K562 (cell line): ENCODE measurements around the gene C16orf74. TPM values are rescaled to one million over a fixed set of nuclear protein-coding genes. Genes with fewer than 3 reads are reported as not detected.

Source experiments
- ADNP ChIP-seq: fragments of 200-800 bp; sonication (Bioruptor generic); IDR thresholded peaks from 2 replicates; pipeline ENCODE4 v1.6.1; 2016; ENCODE audit warnings: missing genetic modification characterization, missing compliant biosample characterization
- CHD1 ChIP-seq: fragments of 200-600 bp; sonication (generic); IDR thresholded peaks from one replicate; pipeline ENCODE4 v1.6.1; 2012; ENCODE audit warnings: mild to moderate bottlenecking, moderate library complexity, low read length, inconsistent platforms
- GABPB1 ChIP-seq: sonication (generic); formaldehyde crosslinking; IDR thresholded peaks from 2 replicates; pipeline ENCODE4 v1.8.0; 2022; ENCODE audit warnings: mild to moderate bottlenecking, missing genetic modification reagents
- JUN ChIP-seq, 2 experiments: sonication (generic) in 1 of 2; formaldehyde crosslinking in 1 of 2; IDR thresholded peaks; 2 replicates each; pipeline versions ENCODE4 v1.6.1 to v1.8.0; 2012 to 2022; ENCODE audit warnings: borderline replicate concordance in 2 of 2, mild to moderate bottlenecking in 2 of 2, improper control_type of control experiment in 1 of 2, low read depth in 1 of 2, low read length in 1 of 2, missing genetic modification reagents in 1 of 2
- MEF2A ChIP-seq: IDR thresholded peaks from 2 replicates; pipeline ENCODE4 v1.6.1; 2011; ENCODE audit warnings: low read depth, mild to moderate bottlenecking, low read length, moderate library complexity; ENCODE audit not compliant: control insufficient read depth
- PCBP1 ChIP-seq: fragments of 200-400 bp; formaldehyde crosslinking; IDR thresholded peaks from 2 replicates; pipeline ENCODE4 v1.6.1; 2018; ENCODE audit warnings: mild to moderate bottlenecking, low read depth, low read length; ENCODE audit not compliant: poor library complexity, severe bottlenecking
- SIN3B ChIP-seq: fragments of 450-650 bp; IDR thresholded peaks from 2 replicates; pipeline ENCODE4 v1.6.1; 2017; ENCODE audit warnings: low read depth, mild to moderate bottlenecking, moderate library complexity
- ZFX ChIP-seq: sonication (generic); formaldehyde crosslinking; IDR thresholded peaks from 2 replicates; pipeline ENCODE4 v1.8.0; 2022; ENCODE audit warnings: mild to moderate bottlenecking, missing genetic modification reagents, moderate library complexity
- polyA plus RNA-seq, 8 experiments: library from polyadenylated mRNA; depleted of rRNA in 4 of 8; stranded (reverse) in 5 of 8; unstranded in 3 of 8; fragments of >200 nt; fragmentation: Nextera tagmentation in 2 of 8; fragmentation: Illumina TruSeq in 1 of 8; extraction: Ambion mirVana in 2 of 8; extraction: Trizol in 1 of 8; gene quantifications; 2 replicates each; pipeline versions ENCODE4 v1.2.1 to v1.2.3, GENCODE V29; 2011 to 2014; ENCODE audit warnings: inconsistent platforms in 1 of 8, missing spikeins in 1 of 8
- total RNA-seq, 7 experiments: library from RNA; depleted of rRNA in 6 of 7; stranded (reverse); fragments of >200 nt in 6 of 7; fragmentation: Illumina TruSeq in 2 of 7; extraction: Trizol in 2 of 7; gene quantifications; 2 replicates each; pipeline versions ENCODE4 v1.2.1 to v1.2.3, GENCODE V29; 2011 to 2021; ENCODE audit warnings: low replicate concordance in 1 of 7
- TF ChIP-seq, protein P1 (sequence below): fragments of 250-450 bp; sonication (Bioruptor Pico); IDR thresholded peaks from 2 replicates; pipeline ENCODE4 v1.4.0; 2020; ENCODE audit warnings: mild to moderate bottlenecking, moderate library complexity, borderline replicate concordance
- TF ChIP-seq, protein P2 (sequence below): sonication (generic); formaldehyde crosslinking; IDR thresholded peaks from 2 replicates; pipeline ENCODE4 v1.8.1; 2023; ENCODE audit warnings: mild to moderate bottlenecking, missing genetic modification reagents
- TF ChIP-seq, protein P3 (sequence below): sonication (generic); formaldehyde crosslinking; IDR thresholded peaks from 2 replicates; pipeline ENCODE4 v1.8.1; 2022; ENCODE audit warnings: missing genetic modification reagents
- TF ChIP-seq, protein P4 (sequence below): sonication (generic); formaldehyde crosslinking; IDR thresholded peaks from 2 replicates; pipeline ENCODE4 v1.8.1; 2023; ENCODE audit warnings: mild to moderate bottlenecking, missing genetic modification reagents, moderate library complexity
- TF ChIP-seq, protein P5 (sequence below), 3 experiments: fragments of 200-800 bp in 1 of 3; fragments of 250-450 bp in 1 of 3; fragments of 450-650 bp in 1 of 3; sonication (Bioruptor Pico) in 1 of 3; sonication (Bioruptor generic) in 1 of 3; formaldehyde crosslinking in 1 of 3; IDR thresholded peaks; 2 replicates each; pipeline versions ENCODE4 v1.6.1 to v1.8.0; 2016 to 2022; ENCODE audit warnings: mild to moderate bottlenecking in 2 of 3, missing genetic modification characterization in 2 of 3, missing compliant biosample characterization in 1 of 3, moderate library complexity in 1 of 3

C16orf74 gene
- total and polyA plus RNA-seq, 9 of the 15 experiments (the other 6 are each of a cell fraction or from before 2014, with no cell fraction given), result not detected

DNA sequence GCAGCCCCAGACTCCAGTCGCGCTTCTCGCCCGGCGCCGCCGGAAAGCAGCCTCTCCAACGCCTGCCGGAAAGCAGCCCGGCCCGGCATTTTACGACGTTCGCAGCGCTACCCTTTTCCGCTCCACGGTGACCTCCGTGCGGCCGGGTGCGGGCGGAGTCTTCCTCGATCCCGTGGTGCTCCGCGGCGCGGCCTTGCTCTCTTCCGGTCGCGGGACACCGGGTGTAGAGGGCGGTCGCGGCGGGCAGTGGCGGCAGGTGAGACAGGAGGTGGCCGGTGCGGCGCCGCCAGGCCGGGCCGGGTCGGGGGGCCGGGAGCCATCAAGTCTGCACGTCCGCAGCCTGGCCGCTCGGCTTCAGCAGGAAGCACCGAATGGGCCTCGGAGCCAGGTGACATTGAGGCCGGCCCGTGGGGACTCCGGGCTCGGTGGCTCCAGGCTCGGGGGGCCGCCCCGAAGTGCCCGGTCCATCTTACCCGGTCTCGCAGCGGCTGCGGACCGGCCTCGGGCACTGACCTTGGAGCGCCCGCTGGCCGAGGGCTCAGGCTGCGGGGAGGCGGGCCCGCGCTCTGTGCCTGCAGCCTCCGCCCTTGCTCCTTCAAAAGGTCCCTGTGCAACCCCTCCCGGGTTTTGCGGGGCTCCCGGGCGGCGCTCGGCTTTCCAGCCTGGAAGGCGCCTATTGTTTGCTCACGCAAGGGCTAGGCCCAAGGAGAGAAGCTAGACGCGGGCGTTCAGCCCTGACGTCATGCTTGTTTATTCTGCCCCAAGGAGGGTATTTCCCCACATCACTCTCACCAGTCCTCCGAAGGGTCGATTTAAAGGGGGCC lies 48.8 kb upstream of the C16orf74 start, which contains the start of the genes COX4I1 and EMC8 (continued):
- TF ChIP-seq, protein P1, sequence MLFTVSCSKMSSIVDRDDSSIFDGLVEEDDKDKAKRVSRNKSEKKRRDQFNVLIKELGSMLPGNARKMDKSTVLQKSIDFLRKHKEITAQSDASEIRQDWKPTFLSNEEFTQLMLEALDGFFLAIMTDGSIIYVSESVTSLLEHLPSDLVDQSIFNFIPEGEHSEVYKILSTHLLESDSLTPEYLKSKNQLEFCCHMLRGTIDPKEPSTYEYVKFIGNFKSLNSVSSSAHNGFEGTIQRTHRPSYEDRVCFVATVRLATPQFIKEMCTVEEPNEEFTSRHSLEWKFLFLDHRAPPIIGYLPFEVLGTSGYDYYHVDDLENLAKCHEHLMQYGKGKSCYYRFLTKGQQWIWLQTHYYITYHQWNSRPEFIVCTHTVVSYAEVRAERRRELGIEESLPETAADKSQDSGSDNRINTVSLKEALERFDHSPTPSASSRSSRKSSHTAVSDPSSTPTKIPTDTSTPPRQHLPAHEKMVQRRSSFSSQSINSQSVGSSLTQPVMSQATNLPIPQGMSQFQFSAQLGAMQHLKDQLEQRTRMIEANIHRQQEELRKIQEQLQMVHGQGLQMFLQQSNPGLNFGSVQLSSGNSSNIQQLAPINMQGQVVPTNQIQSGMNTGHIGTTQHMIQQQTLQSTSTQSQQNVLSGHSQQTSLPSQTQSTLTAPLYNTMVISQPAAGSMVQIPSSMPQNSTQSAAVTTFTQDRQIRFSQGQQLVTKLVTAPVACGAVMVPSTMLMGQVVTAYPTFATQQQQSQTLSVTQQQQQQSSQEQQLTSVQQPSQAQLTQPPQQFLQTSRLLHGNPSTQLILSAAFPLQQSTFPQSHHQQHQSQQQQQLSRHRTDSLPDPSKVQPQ (CRISPR knock-in tag), result no peak
- TF ChIP-seq JUN (IDR thresholded peaks at IDR 0.05; ENCODE audit: borderline replicate concordance, low read depth, low read length), result 0 out of 2 replicates have a peak, but pooled peaks have one; percentile 17
- TF ChIP-seq JUN (CRISPR knock-in tag; IDR thresholded peaks at IDR 0.05; ENCODE audit: borderline replicate concordance), result no peak; the same call in 1 of the 2 replicates
- TF ChIP-seq ZFX (CRISPR knock-in tag), result peak; percentile 98
- TF ChIP-seq, protein P2, sequence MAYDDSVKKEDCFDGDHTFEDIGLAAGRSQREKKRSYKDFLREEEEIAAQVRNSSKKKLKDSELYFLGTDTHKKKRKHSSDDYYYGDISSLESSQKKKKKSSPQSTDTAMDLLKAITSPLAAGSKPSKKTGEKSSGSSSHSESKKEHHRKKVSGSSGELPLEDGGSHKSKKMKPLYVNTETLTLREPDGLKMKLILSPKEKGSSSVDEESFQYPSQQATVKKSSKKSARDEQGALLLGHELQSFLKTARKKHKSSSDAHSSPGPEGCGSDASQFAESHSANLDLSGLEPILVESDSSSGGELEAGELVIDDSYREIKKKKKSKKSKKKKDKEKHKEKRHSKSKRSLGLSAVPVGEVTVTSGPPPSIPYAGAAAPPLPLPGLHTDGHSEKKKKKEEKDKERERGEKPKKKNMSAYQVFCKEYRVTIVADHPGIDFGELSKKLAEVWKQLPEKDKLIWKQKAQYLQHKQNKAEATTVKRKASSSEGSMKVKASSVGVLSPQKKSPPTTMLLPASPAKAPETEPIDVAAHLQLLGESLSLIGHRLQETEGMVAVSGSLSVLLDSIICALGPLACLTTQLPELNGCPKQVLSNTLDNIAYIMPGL (CRISPR knock-in tag), result peak; percentile 94
- peak; percentile 16 for TF ChIP-seq PCBP1
- TF ChIP-seq, protein P3, sequence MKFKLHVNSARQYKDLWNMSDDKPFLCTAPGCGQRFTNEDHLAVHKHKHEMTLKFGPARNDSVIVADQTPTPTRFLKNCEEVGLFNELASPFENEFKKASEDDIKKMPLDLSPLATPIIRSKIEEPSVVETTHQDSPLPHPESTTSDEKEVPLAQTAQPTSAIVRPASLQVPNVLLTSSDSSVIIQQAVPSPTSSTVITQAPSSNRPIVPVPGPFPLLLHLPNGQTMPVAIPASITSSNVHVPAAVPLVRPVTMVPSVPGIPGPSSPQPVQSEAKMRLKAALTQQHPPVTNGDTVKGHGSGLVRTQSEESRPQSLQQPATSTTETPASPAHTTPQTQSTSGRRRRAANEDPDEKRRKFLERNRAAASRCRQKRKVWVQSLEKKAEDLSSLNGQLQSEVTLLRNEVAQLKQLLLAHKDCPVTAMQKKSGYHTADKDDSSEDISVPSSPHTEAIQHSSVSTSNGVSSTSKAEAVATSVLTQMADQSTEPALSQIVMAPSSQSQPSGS (CRISPR knock-in tag), result no peak
- TF ChIP-seq, protein P4, sequence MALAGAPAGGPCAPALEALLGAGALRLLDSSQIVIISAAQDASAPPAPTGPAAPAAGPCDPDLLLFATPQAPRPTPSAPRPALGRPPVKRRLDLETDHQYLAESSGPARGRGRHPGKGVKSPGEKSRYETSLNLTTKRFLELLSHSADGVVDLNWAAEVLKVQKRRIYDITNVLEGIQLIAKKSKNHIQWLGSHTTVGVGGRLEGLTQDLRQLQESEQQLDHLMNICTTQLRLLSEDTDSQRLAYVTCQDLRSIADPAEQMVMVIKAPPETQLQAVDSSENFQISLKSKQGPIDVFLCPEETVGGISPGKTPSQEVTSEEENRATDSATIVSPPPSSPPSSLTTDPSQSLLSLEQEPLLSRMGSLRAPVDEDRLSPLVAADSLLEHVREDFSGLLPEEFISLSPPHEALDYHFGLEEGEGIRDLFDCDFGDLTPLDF (CRISPR knock-in tag), result peak; percentile 67
- TF ChIP-seq CHD1, result peak; percentile 71
- TF ChIP-seq, protein P5, sequence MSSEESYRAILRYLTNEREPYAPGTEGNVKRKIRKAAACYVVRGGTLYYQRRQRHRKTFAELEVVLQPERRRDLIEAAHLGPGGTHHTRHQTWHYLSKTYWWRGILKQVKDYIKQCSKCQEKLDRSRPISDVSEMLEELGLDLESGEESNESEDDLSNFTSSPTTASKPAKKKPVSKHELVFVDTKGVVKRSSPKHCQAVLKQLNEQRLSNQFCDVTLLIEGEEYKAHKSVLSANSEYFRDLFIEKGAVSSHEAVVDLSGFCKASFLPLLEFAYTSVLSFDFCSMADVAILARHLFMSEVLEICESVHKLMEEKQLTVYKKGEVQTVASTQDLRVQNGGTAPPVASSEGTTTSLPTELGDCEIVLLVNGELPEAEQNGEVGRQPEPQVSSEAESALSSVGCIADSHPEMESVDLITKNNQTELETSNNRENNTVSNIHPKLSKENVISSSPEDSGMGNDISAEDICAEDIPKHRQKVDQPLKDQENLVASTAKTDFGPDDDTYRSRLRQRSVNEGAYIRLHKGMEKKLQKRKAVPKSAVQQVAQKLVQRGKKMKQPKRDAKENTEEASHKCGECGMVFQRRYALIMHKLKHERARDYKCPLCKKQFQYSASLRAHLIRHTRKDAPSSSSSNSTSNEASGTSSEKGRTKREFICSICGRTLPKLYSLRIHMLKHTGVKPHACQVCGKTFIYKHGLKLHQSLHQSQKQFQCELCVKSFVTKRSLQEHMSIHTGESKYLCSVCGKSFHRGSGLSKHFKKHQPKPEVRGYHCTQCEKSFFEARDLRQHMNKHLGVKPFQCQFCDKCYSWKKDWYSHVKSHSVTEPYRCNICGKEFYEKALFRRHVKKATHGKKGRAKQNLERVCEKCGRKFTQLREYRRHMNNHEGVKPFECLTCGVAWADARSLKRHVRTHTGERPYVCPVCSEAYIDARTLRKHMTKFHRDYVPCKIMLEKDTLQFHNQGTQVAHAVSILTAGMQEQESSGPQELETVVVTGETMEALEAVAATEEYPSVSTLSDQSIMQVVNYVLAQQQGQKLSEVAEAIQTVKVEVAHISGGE (CRISPR knock-in tag; IDR thresholded peaks at IDR 0.05), result peak in 1 of 3 experiments; percentile 27; a peak in 2 of 6 replicates
- no peak for TF ChIP-seq MEF2A
- TF ChIP-seq SIN3B, result peak; percentile 63; the same call in 1 of the 2 replicates
- no peak for TF ChIP-seq ADNP (tag)
- TF ChIP-seq GABPB1 (CRISPR knock-in tag), result peak; percentile 81; the same call in 1 of the 2 replicates
